Lower lobe of right lung (tissue), 2 donors: ENCODE measurements around the gene SLC48A1. TPM values are rescaled to one million over a fixed set of nuclear protein-coding genes. Genes with fewer than 3 reads are reported as not detected.

Experiments
- ATAC-seq, 2 donors: fragments of 200-7000 bp; cut with Tn5 transposase; one replicate each; pipeline ENCODE4 v1.9.1; 2020 to 2022; ENCODE audit warnings: mild to moderate bottlenecking in 2 of 2, moderate library complexity in 2 of 2
- DNase-seq: peaks from one replicate; pipeline ENCODE4 v3.0.0-alpha.2; 2020
- H3K27ac ChIP-seq: fragments of 200-600 bp; one replicate; pipeline ENCODE4 v1.8.0; 2022
- H3K27me3 ChIP-seq: fragments of 200-600 bp; one replicate; pipeline ENCODE4 v1.8.0; 2022; ENCODE audit warnings: low read depth
- H3K36me3 ChIP-seq: fragments of 200-600 bp; one replicate; pipeline ENCODE4 v1.8.0; 2022; ENCODE audit warnings: mild to moderate bottlenecking
- H3K4me1 ChIP-seq: fragments of 200-600 bp; one replicate; pipeline ENCODE4 v1.8.0; 2022
- H3K4me3 ChIP-seq: fragments of 200-600 bp; one replicate; pipeline ENCODE4 v1.8.0; 2022; ENCODE audit warnings: mild to moderate bottlenecking
- H3K9me3 ChIP-seq: fragments of 200-600 bp; one replicate; pipeline ENCODE4 v1.8.0; 2022
- intact Hi-C: fragments of 100-400 bp; cut with DNase I; formaldehyde crosslinking; loops from one replicate; pipeline ENCODE4 v1.11.0; 2022
- total RNA-seq: library from RNA; stranded (reverse); fragmentation: NEBNext Ultra II Directional; extraction: Animal tissue kit (Norgen Biotek cat#: 25700); gene quantifications from one replicate; pipeline ENCODE4 v1.2.1, GENCODE V29; 2021
- TF ChIP-seq, protein P1 (sequence below): fragments of 200-600 bp; IDR thresholded peaks from one replicate; pipeline ENCODE4 v1.8.0; 2022; ENCODE audit warnings: antibody characterized with exemption, mild to moderate bottlenecking
- donor health status: DM: no; HTN: yes; CAD: no; lungs with severe emphysema.

The SLC48A1 gene
- total RNA-seq, 1 donor from 2014 or later: 39.9 TPM

DNA sequence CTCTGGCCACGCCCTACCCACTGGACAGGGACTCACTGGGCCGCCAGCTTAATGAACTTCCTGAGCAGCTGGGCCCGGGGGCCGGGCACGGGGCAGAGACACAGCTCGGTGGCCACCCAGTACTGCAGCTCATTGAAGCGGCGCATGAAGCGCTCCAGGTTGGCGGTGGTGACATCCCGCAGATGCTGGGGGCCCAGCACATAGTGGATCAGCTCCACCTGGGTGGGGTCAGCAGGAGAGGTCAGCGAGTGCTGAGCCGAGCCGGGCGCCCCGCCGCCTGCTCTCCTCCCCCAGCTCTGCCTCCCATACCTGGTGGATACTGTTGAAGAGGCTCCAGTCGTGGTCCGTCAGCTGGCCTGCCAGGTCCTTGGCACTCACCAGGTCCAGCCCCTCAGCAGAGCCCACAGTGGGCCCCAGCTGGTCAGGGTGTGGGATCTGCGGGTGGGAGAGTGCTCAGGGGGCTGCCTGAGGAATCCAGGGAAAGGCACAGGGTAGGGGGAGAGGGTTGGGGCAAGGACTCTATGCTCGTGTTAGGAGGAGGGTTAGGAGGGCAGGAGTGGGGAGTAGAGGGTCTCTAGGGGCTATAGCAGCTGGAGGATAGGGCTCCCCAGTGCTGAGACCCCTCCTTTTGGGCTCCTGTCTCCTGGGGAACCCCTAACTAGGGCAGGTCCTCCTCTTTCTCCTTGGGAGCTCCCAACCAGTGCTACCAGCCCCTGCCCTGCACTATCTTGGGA lies 32.3 kb upstream of the SLC48A1 start:
- Histone ChIP-seq H3K4me3 (no peak overlapping the region), H3K4me1 (peaks cover 54% of the 10 kb centered on the region), H3K36me3 (no peaks in the 10 kb centered on the region), H3K27ac (peak overlapping the region; percentile 67), H3K9me3 (no peaks in the 10 kb centered on the region), H3K27me3 (no peaks in the 10 kb centered on the region)
- no peak for DNase-seq
- intact Hi-C loops: loop anchor here (5.0 kb wide), 1 partner anchor 37 kb away; no protein-coding TSS in a partner anchor
- TF ChIP-seq, protein P1, sequence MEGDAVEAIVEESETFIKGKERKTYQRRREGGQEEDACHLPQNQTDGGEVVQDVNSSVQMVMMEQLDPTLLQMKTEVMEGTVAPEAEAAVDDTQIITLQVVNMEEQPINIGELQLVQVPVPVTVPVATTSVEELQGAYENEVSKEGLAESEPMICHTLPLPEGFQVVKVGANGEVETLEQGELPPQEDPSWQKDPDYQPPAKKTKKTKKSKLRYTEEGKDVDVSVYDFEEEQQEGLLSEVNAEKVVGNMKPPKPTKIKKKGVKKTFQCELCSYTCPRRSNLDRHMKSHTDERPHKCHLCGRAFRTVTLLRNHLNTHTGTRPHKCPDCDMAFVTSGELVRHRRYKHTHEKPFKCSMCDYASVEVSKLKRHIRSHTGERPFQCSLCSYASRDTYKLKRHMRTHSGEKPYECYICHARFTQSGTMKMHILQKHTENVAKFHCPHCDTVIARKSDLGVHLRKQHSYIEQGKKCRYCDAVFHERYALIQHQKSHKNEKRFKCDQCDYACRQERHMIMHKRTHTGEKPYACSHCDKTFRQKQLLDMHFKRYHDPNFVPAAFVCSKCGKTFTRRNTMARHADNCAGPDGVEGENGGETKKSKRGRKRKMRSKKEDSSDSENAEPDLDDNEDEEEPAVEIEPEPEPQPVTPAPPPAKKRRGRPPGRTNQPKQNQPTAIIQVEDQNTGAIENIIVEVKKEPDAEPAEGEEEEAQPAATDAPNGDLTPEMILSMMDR: no peak
- ATAC-seq: no peak

DNA sequence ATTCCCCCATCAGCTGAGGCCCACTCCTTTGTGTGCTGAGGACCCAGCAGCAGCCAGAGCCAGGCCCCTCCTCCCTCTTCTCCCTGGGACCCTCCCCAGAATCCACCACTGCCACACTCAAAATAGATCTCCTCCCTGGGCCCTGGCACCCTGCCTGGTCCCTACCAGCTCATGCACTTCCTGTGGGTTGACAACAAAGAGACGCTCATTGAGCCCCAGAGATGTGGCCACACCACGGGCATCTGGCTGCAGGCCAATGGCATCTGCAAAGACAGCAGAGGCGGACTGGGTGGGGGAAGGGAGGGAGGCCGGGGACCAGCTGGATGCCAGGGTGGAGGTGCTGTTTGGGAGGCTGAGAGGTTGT lies 31.7 kb upstream of the SLC48A1 start:
- intact Hi-C loops: loop anchor here (5.0 kb wide), 1 partner anchor 36 kb away; no protein-coding TSS in a partner anchor
- ATAC-seq (peak in 1 of 2 donors; percentile 3), DNase-seq (peak; percentile 80)
- peaks cover 48% of the 10 kb centered on the region for H3K4me1 ChIP-seq
- no peaks in the 10 kb centered on the region for H3K27me3 ChIP-seq
- TF ChIP-seq, protein P1: no peak
- H3K9me3 ChIP-seq: no peaks in the 10 kb centered on the region
- H3K36me3 ChIP-seq: peaks cover 2% of the 10 kb centered on the region
- no peak overlapping the region for H3K4me3 ChIP-seq
- H3K27ac ChIP-seq: peak overlapping the region; percentile 67

DNA sequence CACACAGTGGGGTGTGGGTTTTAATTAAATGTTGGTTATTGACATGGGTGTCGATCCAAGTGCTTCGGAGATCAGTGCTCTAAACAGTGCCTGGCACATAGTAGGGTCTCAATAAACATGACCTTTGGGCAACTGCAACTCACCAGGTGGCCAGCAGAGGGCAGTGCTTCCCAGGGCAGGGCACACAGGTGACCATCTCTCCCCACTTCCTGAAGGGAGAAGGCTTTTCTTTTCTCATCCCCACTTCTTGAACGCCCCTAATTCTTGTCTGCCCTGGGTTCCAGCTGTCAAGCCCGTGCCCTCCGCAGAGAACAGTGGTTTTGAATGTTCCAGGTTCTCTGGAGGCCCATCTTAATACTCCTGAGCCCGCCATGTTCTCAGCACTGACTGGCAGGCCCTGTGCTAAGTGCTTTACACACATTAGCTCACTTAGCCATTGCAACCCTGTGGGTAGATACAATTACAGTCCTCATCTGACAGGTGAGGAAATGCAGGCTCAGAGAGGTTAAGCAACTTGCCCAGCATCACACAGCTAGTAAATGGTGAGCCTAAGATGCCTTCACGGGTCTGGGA lies 30.7 kb upstream of the SLC48A1 start:
- intact Hi-C loops: loop anchor here (5.0 kb wide), 1 partner anchor 35 kb away; no protein-coding TSS in a partner anchor
- peak; percentile 74 for DNase-seq
- Histone ChIP-seq H3K36me3 (peaks cover 12% of the 10 kb centered on the region), H3K9me3 (no peaks in the 10 kb centered on the region), H3K27ac (no peak overlapping the region), H3K4me1 (peaks cover 38% of the 10 kb centered on the region), H3K4me3 (no peak overlapping the region), H3K27me3 (no peaks in the 10 kb centered on the region)
- ATAC-seq: peak; percentile 13 to 42
- TF ChIP-seq, protein P1: peak; percentile 97

DNA sequence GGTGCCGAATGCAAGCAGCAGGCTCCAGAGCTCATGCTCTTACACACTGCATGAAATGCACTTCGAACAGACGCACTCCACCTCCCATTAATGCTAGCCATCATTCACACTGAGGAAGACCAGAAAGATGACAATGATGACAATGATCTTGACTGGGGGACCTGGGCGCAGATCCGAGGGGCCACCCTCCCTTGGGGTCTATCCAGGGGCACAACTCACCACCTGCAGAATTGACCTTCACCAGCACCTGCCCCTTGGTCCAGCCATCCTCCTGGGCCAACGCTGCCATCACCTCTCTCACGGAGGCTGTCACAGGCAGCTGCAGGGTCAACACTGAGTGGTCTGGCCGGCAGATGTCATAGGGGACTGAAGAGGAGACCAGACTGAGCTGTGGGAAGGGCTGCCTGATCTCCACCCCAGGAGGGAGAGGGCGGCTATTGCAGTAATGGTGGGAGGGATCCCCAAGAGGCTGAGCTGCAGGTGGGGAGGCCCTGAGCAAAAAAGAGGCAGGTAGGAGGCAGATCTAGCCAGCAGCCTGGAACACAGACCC lies 29.7 kb upstream of the SLC48A1 start:
- intact Hi-C loops: loop anchor here (5.0 kb wide), 1 partner anchor 34 kb away; no protein-coding TSS in a partner anchor
- peaks cover 28% of the 10 kb centered on the region for H3K4me1 ChIP-seq
- peaks cover 23% of the 10 kb centered on the region for H3K36me3 ChIP-seq
- H3K27ac ChIP-seq: no peak overlapping the region
- TF ChIP-seq, protein P1: no peak
- no peaks in the 10 kb centered on the region for H3K9me3 ChIP-seq
- H3K27me3 ChIP-seq: no peaks in the 10 kb centered on the region
- ATAC-seq (no peak), DNase-seq (no peak)
- no peak overlapping the region for H3K4me3 ChIP-seq

DNA sequence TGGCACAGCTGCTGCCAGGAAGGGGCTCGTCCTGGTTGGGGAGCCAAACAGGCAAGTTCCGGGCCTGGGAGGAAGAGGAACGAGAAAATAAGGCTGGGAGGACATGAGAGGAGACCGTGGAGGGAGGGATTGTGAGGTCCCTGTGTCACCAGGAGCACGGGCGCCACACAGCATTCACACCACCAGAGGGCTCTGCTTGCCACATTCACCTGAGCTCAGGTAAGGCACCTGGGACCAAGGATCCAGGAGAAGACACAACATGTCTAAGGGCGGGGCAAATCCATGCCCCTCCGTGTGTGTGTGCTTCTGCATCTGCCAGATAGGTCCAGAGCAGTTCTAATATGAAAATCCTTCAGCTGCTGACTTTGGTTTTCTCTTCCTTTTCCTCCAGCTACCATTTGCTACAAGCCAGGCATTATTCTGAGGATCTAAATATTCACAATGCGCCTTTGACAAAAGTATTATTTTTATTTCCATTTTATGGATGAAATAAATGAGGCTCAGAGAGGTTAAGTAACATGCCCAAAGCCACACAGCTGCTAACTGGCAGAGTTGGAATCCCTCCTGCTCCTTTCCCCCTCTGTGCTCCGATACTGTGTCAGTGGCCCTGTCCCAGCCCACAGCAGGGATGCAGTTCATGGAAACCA lies 28.9 kb upstream of the SLC48A1 start:
- ATAC-seq: peak; percentile 54 to 78
- DNase-seq: peak; percentile 78
- H3K9me3 ChIP-seq: no peaks in the 10 kb centered on the region
- TF ChIP-seq, protein P1: peak; percentile 64
- peaks cover 28% of the 10 kb centered on the region for H3K4me1 ChIP-seq
- no peak overlapping the region for H3K27ac ChIP-seq
- H3K27me3 ChIP-seq: no peaks in the 10 kb centered on the region
- H3K4me3 ChIP-seq: no peak overlapping the region
- intact Hi-C loops: loop anchor here (5.0 kb wide), 1 partner anchor 33 kb away; no protein-coding TSS in a partner anchor
- peaks cover 28% of the 10 kb centered on the region for H3K36me3 ChIP-seq
